ENCODE measurements around the gene CASD1.

CASD1 gene

GRCh38 chr7:94498918-94499317, 10.7 kb upstream of the CASD1 start:
- no peak for TF ChIP-seq CTCF (conservative IDR thresholded peaks at IDR 0.05; ENCODE audit: low read length)
- DNase-seq (ENCODE audit: low read depth) = no peak
- H3K4me3 ChIP-seq (ENCODE audit: low read length) = no peak overlapping the region

GRCh38 chr7:94507462-94507861, 2.1 kb upstream of the CASD1 start:
- no peak for DNase-seq (ENCODE audit: low read depth)
- no peak for TF ChIP-seq CTCF (conservative IDR thresholded peaks at IDR 0.05; ENCODE audit: low read length)
- H3K4me3 ChIP-seq (ENCODE audit: low read length) = no peak overlapping the region

GRCh38 chr7:94507962-94508361, 1.6 kb upstream of the CASD1 start:
- no peak for TF ChIP-seq CTCF (conservative IDR thresholded peaks at IDR 0.05; ENCODE audit: low read length)
- DNase-seq (ENCODE audit: low read depth) = no peak
- H3K4me3 ChIP-seq (ENCODE audit: low read length) = no peak overlapping the region

- no peak; the same call in 1 of the 2 replicates for TF ChIP-seq CTCF (conservative IDR thresholded peaks at IDR 0.05; ENCODE audit: low read length)
- peak overlapping the region; percentile 73 for H3K4me3 ChIP-seq (ENCODE audit: low read length)
- peak; percentile 55 for DNase-seq (ENCODE audit: low read depth)
Observed at GRCh38 chr7:94509887-94510581, 425 bp downstream of the CASD1 start.

- no peak for TF ChIP-seq CTCF (conservative IDR thresholded peaks at IDR 0.05; ENCODE audit: low read length)
- peak; percentile 24 for DNase-seq (ENCODE audit: low read depth)
- H3K4me3 ChIP-seq (ENCODE audit: low read length) = peak overlapping the region; percentile 73
Observed at GRCh38 chr7:94510582-94511496, 1.2 kb downstream of the CASD1 start.

GRCh38 chr7:94511718-94512117, 2.1 kb downstream of the CASD1 start:
- no peak overlapping the region for H3K4me3 ChIP-seq (ENCODE audit: low read length)
- no peak for TF ChIP-seq CTCF (conservative IDR thresholded peaks at IDR 0.05; ENCODE audit: low read length)
- DNase-seq (ENCODE audit: low read depth) = no peak
